Heart left ventricle (tissue), 16 donors: Measurements from ENCODE around the gene SVEP1. TPM values are rescaled to one million over a fixed set of nuclear protein-coding genes. Genes with fewer than 3 reads are reported as not detected.

ENCODE experiments used
- ATAC-seq, 4 donors: fragments of 200-7000 bp; cut with Tn5 transposase; one replicate each; pipeline ENCODE4 v1.9.1; 2020 to 2022; ENCODE audit warnings: moderate library complexity in 4 of 4, mild to moderate bottlenecking in 3 of 4, moderate number of reproducible peaks in 1 of 4
- DNase-seq, 5 donors: peaks; one replicate each; pipeline ENCODE4 v3.0.0-alpha.2; 2020
- H3K27ac ChIP-seq, 12 donors: fragments of 200-600 bp; sonication (generic) in 4 of 12; one replicate each; pipeline versions ENCODE4 v1.5.0 to v1.8.0; 2016 to 2022; ENCODE audit warnings: mild to moderate bottlenecking in 2 of 12
- H3K27me3 ChIP-seq, 9 donors: fragments of 200-600 bp; sonication (generic) in 2 of 9; one replicate each; pipeline versions ENCODE4 v1.5.1 to v1.8.0; 2016 to 2022; ENCODE audit warnings: mild to moderate bottlenecking in 3 of 9
- H3K36me3 ChIP-seq, 9 donors: fragments of 200-600 bp; sonication (generic) in 2 of 9; one replicate each; pipeline versions ENCODE4 v1.5.0 to v1.8.0; 2018 to 2022; ENCODE audit warnings: mild to moderate bottlenecking in 2 of 9
- H3K4me1 ChIP-seq, 12 donors: fragments of 200-600 bp; sonication (generic) in 4 of 12; one replicate each; pipeline versions ENCODE4 v1.5.0 to v1.8.0; 2016 to 2022; ENCODE audit warnings: mild to moderate bottlenecking in 3 of 12
- H3K4me3 ChIP-seq, 12 donors: fragments of 200-600 bp; sonication (generic) in 4 of 12; one replicate each; pipeline versions ENCODE4 v1.5.0 to v1.8.0; 2017 to 2022; ENCODE audit warnings: mild to moderate bottlenecking in 9 of 12, moderate library complexity in 4 of 12
- H3K9me3 ChIP-seq, 12 donors: fragments of 200-600 bp; sonication (generic) in 4 of 12; one replicate each; pipeline versions ENCODE4 v1.5.0 to v1.8.0; 2016 to 2022; ENCODE audit warnings: mild to moderate bottlenecking in 1 of 12
- POLR2A ChIP-seq, 2 donors: fragments of 450-650 bp; IDR thresholded peaks; one replicate each; pipeline ENCODE4 v1.6.1; 2017; ENCODE audit warnings: antibody characterized with exemption in 2 of 2, mild to moderate bottlenecking in 2 of 2, moderate library complexity in 2 of 2
- WGBS, 4 donors: extraction: QIAGEN DNeasy Blood & Tissue Kit in 2 of 4; methylation state at CpG; one replicate each; pipeline versions ENCODE4 v1.1.5 to v1.1.7; 2013 to 2018; 5-methylcytosine and 5-hydroxymethylcytosine counted together
- intact Hi-C, 10 donors: fragments of 100-400 bp; cut with DNase I; formaldehyde crosslinking; loops; one replicate each; pipeline versions ENCODE4 v1.11.1 to v1.14.2; 2022
- polyA plus RNA-seq, 2 donors: library from polyadenylated mRNA; stranded (reverse); fragments of 200-250 nt; gene quantifications; one replicate each; pipeline ENCODE4 v1.2.3, GENCODE V29; 2013
- total RNA-seq, 9 donors: library from RNA; depleted of rRNA in 2 of 9; stranded (reverse); fragments of >200 nt in 2 of 9; fragmentation: NEBNext Ultra II Directional in 3 of 9; extraction: Animal tissue kit (Norgen Biotek cat#: 25700) in 3 of 9; gene quantifications; one replicate each; pipeline versions ENCODE4 v1.1.0 to v1.2.4, GENCODE V29; 2016 to 2023
- TF ChIP-seq, protein P1 (sequence below), 12 donors: fragments of 200-600 bp; sonication (generic) in 4 of 12; IDR thresholded peaks; one replicate each; pipeline versions ENCODE4 v1.5.0 to v1.8.0; 2018 to 2022; ENCODE audit warnings: antibody characterized with exemption in 12 of 12, mild to moderate bottlenecking in 5 of 12
- donor health status: ischemic (EF 13 %, LVEDD 7.1; RV severe dilation, severe dysfunction).
- donor health status: healthy with polysubstance abuse.
- donor health status: DM: no; HTN: yes; CAD: no.
- donor health status: DM: no; HTN: no; CAD: no.
- donor health status: ischemic (EF 25% LVEDD 6.9; RV normal size, moderate dysfunction).
- donor health status: ischemic (EF 25% LVEDD 5.7; RV mildly dilated, moderate dysfunction).
- donor health status: healthy.
- donor health status: DM: yes; HTN: yes; CAD: no.
- donor health status: ischemic (EF 35%, LVEDD 5.7; RV mildly dilated, moderate dysfunction).
- donor health status: nonischemic (EF 11% LVEDD 7.7; RV severe dilation, severe dysfunction).
- donor health status: DM: yes; HTN: yes; CAD: no.
- donor health status: PGD.
- donor health status: ischemic (EF 29% LVEDD 5.4; RV normal size, mild dysfunction).
- donor health status: nonischemic (EF 23%, LVEDD 6.1; RV moderate dilation, normal function).

The SVEP1 gene
- total and polyA plus RNA-seq, 11 donors: 0.50 to 34.4 (median 7.5) TPM

DNA sequence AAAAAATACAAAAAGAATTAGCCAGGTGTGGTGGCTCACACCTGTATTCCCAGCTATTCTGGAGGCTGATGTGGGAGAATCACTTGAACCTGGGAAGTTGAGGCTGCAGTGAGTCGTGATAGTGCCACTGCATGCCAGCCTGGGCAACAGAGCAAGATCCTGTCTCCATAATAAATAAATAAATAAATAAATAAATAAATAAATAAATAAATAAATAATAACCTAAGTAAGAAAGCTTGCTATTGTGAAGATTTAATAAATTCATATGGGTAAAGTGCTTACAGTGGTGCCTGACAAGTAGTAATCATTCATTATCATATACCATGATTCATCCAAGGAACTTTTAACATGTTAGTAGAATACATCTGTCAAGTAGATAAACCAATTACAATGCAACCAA lies 13.4 kb downstream of the SVEP1 start:
- H3K36me3 ChIP-seq: peaks cover 0 to 3% (median 0%) of the 10 kb centered on the region in 9 donors
- intact Hi-C loops: no loop called here
- H3K4me1 ChIP-seq: no peaks in the 10 kb centered on the region
- WGBS, 4 donors: 84 to 88% (median 86%) methylated on average over 1 of the region's 1 CpG
- H3K4me3 ChIP-seq: no peak overlapping the region
- TF ChIP-seq POLR2A (IDR thresholded peaks at IDR 0.05): no peak
- TF ChIP-seq, protein P1, sequence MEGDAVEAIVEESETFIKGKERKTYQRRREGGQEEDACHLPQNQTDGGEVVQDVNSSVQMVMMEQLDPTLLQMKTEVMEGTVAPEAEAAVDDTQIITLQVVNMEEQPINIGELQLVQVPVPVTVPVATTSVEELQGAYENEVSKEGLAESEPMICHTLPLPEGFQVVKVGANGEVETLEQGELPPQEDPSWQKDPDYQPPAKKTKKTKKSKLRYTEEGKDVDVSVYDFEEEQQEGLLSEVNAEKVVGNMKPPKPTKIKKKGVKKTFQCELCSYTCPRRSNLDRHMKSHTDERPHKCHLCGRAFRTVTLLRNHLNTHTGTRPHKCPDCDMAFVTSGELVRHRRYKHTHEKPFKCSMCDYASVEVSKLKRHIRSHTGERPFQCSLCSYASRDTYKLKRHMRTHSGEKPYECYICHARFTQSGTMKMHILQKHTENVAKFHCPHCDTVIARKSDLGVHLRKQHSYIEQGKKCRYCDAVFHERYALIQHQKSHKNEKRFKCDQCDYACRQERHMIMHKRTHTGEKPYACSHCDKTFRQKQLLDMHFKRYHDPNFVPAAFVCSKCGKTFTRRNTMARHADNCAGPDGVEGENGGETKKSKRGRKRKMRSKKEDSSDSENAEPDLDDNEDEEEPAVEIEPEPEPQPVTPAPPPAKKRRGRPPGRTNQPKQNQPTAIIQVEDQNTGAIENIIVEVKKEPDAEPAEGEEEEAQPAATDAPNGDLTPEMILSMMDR (IDR thresholded peaks at IDR 0.05): no peak
- H3K9me3 ChIP-seq: no peaks in the 10 kb centered on the region
- H3K27ac ChIP-seq: no peak overlapping the region
- no peak for ATAC-seq
- DNase-seq: no peak
- no peaks in the 10 kb centered on the region for H3K27me3 ChIP-seq

DNA sequence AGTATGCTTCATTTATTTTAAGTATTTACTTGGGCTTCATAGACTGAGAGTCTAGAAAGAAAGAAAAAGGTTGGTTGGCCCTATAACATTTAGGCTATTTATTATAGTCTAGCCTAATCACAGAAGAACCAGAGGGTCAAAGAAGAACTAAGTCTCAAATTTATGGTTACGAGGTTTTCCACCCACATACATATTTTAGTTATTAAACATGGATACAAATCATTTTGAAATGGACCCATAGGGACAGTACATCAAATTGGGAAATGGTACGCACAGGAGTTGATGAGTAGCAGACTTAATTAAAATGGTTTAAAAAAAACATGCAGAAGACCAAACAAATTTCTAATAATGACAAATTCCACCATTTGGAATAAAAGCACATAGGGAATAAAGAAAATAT lies 17.7 kb downstream of the SVEP1 start:
- Histone ChIP-seq H3K4me1 (no peaks in the 10 kb centered on the region), H3K36me3 (no peaks in the 10 kb centered on the region), H3K27ac (no peak overlapping the region), H3K27me3 (no peaks in the 10 kb centered on the region), H3K4me3 (no peak overlapping the region), H3K9me3 (peaks cover 0 to 8% (median 0%) of the 10 kb centered on the region in 12 donors)
- ATAC-seq: no peak
- intact Hi-C loops: no loop called here
- 82 to 91% (median 86%) methylated on average over 2 of the region's 2 CpGs for WGBS, 4 donors
- no peak for DNase-seq
- TF ChIP-seq, protein P1 (IDR thresholded peaks at IDR 0.05): no peak

DNA sequence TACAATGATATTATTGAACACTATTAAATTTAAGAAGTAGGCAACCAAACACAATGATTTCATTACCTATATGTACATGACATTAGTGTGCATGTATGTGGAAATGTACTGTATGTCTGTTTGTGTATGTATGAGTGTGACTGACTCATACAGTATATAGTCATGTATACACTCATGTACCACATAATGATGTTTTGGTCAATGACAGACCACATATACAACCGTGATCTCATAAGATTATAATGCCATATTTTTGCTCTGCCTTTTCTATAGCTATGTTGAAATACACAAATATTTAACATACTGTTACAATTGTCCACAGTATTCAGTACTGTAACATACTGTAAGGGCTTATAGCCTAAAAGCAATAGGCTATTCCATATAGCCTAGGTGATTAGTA lies 19.7 kb downstream of the SVEP1 start:
- Histone ChIP-seq H3K27me3 (no peaks in the 10 kb centered on the region), H3K4me3 (no peak overlapping the region), H3K27ac (no peak overlapping the region), H3K4me1 (peaks cover 0 to 11% (median 0%) of the 10 kb centered on the region in 12 donors), H3K36me3 (no peaks in the 10 kb centered on the region), H3K9me3 (peaks cover 0 to 8% (median 0%) of the 10 kb centered on the region in 12 donors)
- TF ChIP-seq, protein P1 (IDR thresholded peaks at IDR 0.05): no peak
- TF ChIP-seq POLR2A (IDR thresholded peaks at IDR 0.05): no peak
- intact Hi-C loops: no loop called here
- 81 to 88% (median 85%) methylated on average over 1 of the region's 1 CpG for WGBS, 4 donors
- ATAC-seq (no peak), DNase-seq (no peak)

DNA sequence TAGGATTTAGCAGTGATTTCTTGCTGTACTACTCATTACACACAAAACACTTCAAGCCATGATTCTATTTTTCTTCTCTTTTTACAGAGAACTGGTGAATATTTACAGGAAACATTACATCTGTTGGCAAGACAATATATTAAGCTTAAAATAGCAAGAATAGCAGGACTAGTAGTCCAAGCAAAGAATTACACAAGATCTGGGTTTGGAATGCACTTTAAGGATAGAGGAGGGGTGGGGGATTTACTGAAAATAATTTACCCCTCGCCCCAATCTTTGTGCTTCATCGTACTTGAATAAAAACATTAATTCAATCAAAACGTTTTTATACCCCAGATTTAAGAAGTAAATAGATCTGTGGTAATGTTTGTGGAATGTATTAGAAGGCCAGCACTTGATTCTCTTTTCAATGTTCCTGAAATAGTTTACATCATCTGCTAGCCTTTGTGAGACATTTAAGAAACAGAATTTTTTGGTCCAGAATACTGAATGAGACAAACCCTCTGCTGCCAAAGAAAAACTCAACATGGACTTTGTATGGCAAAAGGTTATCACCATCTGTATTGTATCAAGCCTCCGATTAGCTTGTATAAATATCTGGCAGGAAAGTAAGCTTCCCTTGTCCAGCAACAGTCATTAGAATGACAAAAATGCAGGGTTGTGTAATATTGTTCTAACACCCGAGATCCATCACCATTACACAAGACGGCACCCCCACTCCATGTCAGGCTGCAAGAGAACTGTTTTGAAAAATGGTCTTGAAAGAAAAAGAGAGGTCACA lies 23.8 kb downstream of the SVEP1 start:
- intact Hi-C loops: no loop called here
- no peaks in the 10 kb centered on the region for H3K36me3 ChIP-seq
- TF ChIP-seq POLR2A (IDR thresholded peaks at IDR 0.05): no peak
- TF ChIP-seq, protein P1 (IDR thresholded peaks at IDR 0.05): no peak
- H3K27me3 ChIP-seq: no peaks in the 10 kb centered on the region
- DNase-seq (peak in 4 of 5 donors; percentile 12 to 71 (median 35)), ATAC-seq (peak; percentile 76 to 93 (median 90))
- peaks cover 0 to 37% (median 2%) of the 10 kb centered on the region in 12 donors for H3K4me1 ChIP-seq
- 25 to 34% (median 27%) methylated on average over 6 of the region's 6 CpGs for WGBS, 4 donors
- H3K27ac ChIP-seq: peak overlapping the region in 11 of 12 donors; percentile 8 to 76 (median 48)
- H3K4me3 ChIP-seq: no peak overlapping the region
- peaks cover 0 to 8% (median 0%) of the 10 kb centered on the region in 12 donors for H3K9me3 ChIP-seq
